ENCODE results near the gene CD72.

DNA sequence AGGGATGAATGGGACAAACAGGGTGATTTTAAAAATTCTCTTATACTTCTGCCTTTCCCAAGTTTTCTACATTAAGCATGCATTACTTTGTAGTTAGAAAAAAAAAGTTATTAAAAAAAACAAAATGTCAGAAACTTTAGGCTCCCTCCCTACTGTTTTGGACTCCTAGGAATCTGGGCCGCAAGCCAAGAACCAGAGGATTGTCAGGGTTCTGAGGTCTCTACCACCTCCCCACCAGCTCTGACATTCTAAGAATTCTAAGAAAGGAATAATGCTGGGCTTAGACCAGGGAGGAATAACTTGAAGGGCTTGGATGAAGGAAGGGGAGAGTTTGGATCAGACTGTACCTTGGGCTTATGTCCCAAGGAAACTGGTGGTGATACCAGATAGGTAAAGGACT lies 47.8 kb upstream of the CD72 start:
- TF ChIP-seq, protein P1, sequence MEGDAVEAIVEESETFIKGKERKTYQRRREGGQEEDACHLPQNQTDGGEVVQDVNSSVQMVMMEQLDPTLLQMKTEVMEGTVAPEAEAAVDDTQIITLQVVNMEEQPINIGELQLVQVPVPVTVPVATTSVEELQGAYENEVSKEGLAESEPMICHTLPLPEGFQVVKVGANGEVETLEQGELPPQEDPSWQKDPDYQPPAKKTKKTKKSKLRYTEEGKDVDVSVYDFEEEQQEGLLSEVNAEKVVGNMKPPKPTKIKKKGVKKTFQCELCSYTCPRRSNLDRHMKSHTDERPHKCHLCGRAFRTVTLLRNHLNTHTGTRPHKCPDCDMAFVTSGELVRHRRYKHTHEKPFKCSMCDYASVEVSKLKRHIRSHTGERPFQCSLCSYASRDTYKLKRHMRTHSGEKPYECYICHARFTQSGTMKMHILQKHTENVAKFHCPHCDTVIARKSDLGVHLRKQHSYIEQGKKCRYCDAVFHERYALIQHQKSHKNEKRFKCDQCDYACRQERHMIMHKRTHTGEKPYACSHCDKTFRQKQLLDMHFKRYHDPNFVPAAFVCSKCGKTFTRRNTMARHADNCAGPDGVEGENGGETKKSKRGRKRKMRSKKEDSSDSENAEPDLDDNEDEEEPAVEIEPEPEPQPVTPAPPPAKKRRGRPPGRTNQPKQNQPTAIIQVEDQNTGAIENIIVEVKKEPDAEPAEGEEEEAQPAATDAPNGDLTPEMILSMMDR (IDR thresholded peaks at IDR 0.05): no peak
- TF ChIP-seq POLR2AphosphoS5 (IDR thresholded peaks at IDR 0.05; ENCODE audit: insufficient read depth in 1 of 2, low read depth in 1 of 2) (no peak), POLR2A (IDR thresholded peaks at IDR 0.05) (no peak)
